Endothelial cell of umbilical vein (primary cell): ENCODE measurements around the gene ZNRF3. TPM values are rescaled to one million over a fixed set of nuclear protein-coding genes. Genes with fewer than 3 reads are reported as not detected.

Experiments
- BruUV-seq: library from RNA; stranded (reverse); fragments of 400-500 nt; replicated peaks from 2 replicates; lab custom pipeline; 2021; lab: Mats Ljungman, UMichigan
- CTCF ChIA-PET: fragments of 300-600, 350-600 bp; sonication (Branson Sonifier 250); formaldehyde crosslinking; loops from one replicate; lab custom pipeline; 2021; ENCODE audit warnings: antibody characterized with exemption, inconsistent platforms; lab: Charles Lee
- POLR2A ChIA-PET: fragments of 300-600, 350-600 bp; sonication (Branson Sonifier 250); formaldehyde crosslinking; loops from one replicate; lab custom pipeline; 2021; ENCODE audit warnings: antibody characterized with exemption, inconsistent platforms; lab: Charles Lee
- DNase-seq: peaks from one replicate; pipeline ENCODE4 v3.0.0-alpha.2; 2011; ENCODE audit warnings: low read depth, low spot score
- FAIRE-seq: peaks from 2 replicates; lab custom pipeline; 2011; peaks lifted over from hg19 to GRCh38; lab: Jason Lieb, UNC
- H2AFZ ChIP-seq: 2 replicates; pipeline ENCODE4 v1.6.0; 2012; ENCODE audit warnings: low read depth, low read length, control low read depth, inconsistent platforms
- H3K27ac ChIP-seq: 2 replicates; pipeline ENCODE4 v1.5.1; 2011; ENCODE audit warnings: low read depth, mild to moderate bottlenecking, control low read depth, low read length, moderate library complexity; ENCODE audit not compliant: insufficient read depth
- H3K27me3 ChIP-seq, 2 experiments: 2 replicates each; pipeline versions ENCODE4 v1.6.0 to v1.6.1; 2011; ENCODE audit warnings: low read length in 2 of 2, mixed read lengths in 1 of 2; ENCODE audit not compliant: control insufficient read depth in 2 of 2, insufficient read depth in 2 of 2
- H3K36me3 ChIP-seq, 2 experiments: 2 replicates in 1 of 2; 3 replicates in 1 of 2; pipeline ENCODE4 v1.5.1; 2011; ENCODE audit warnings: low read length in 2 of 2, mild to moderate bottlenecking in 1 of 2, moderate library complexity in 1 of 2; ENCODE audit not compliant: control insufficient read depth in 2 of 2, insufficient read depth in 2 of 2; ENCODE audit errors: extremely low read depth in 1 of 2
- H3K4me1 ChIP-seq: 3 replicates; pipeline ENCODE4 v1.5.1; 2011; ENCODE audit warnings: mild to moderate bottlenecking, low read length; ENCODE audit not compliant: control insufficient read depth, insufficient read depth; ENCODE audit errors: extremely low read depth
- H3K4me2 ChIP-seq: 2 replicates; pipeline ENCODE4 v1.6.1; 2011; ENCODE audit warnings: low read length, control low read depth, mixed read lengths; ENCODE audit not compliant: insufficient read depth
- H3K4me3 ChIP-seq, 3 experiments: fragments of 200-600 bp in 1 of 3; sonication (generic), shearing (Covaris generic) in 1 of 3; replicated peaks in 1 of 3; 2 replicates each; pipeline ENCODE4 v1.5.1; 2011 to 2016; ENCODE audit warnings: control low read depth in 3 of 3, low read length in 3 of 3, mild to moderate bottlenecking in 2 of 3, inconsistent platforms in 1 of 3, low read depth in 1 of 3, moderate library complexity in 1 of 3; ENCODE audit not compliant: insufficient read depth in 1 of 3
- H3K79me2 ChIP-seq: 2 replicates; pipeline ENCODE4 v1.6.0; 2012; ENCODE audit warnings: low read length, inconsistent platforms; ENCODE audit not compliant: control insufficient read depth, insufficient read depth
- H3K9ac ChIP-seq: replicated peaks from 2 replicates; pipeline ENCODE3; 2011; ENCODE audit warnings: low read length, control low read depth; ENCODE audit not compliant: insufficient read depth; ENCODE audit errors: extremely low read depth
- H3K9me1 ChIP-seq: replicated peaks from 3 replicates; pipeline ENCODE4 v1.6.0; 2011; ENCODE audit warnings: mild to moderate bottlenecking, low read length; ENCODE audit not compliant: control insufficient read depth, insufficient read depth; ENCODE audit errors: extremely low read depth
- H3K9me3 ChIP-seq: replicated peaks from 2 replicates; pipeline ENCODE4 v1.5.1; 2012; ENCODE audit warnings: low read length, inconsistent platforms; ENCODE audit not compliant: control insufficient read depth, insufficient read depth
- H4K20me1 ChIP-seq: replicated peaks from 2 replicates; pipeline ENCODE3; 2011; ENCODE audit warnings: mild to moderate bottlenecking, low read length; ENCODE audit not compliant: control insufficient read depth, insufficient read depth; ENCODE audit errors: extremely low read depth
- EZH2 ChIP-seq: IDR thresholded peaks from 2 replicates; pipeline ENCODE4 v1.6.1; 2012; ENCODE audit warnings: borderline replicate concordance, low read depth, mild to moderate bottlenecking, moderate library complexity, low read length, inconsistent platforms; ENCODE audit not compliant: severe bottlenecking
- FOS ChIP-seq: IDR thresholded peaks from 2 replicates; pipeline ENCODE4 v1.6.1; 2011; ENCODE audit warnings: mild to moderate bottlenecking, low read length, moderate library complexity, borderline replicate concordance; ENCODE audit not compliant: insufficient read depth
- GATA2 ChIP-seq: IDR thresholded peaks from 2 replicates; pipeline ENCODE4 v1.7.0; 2011; ENCODE audit warnings: low read depth, mild to moderate bottlenecking, moderate library complexity, mixed read lengths, low read length; ENCODE audit not compliant: insufficient read length, insufficient read depth
- JUN ChIP-seq: IDR thresholded peaks from 2 replicates; pipeline ENCODE4 v1.6.1; 2011; ENCODE audit warnings: borderline replicate concordance, low read depth; ENCODE audit not compliant: insufficient read length, insufficient read depth
- MYC ChIP-seq: IDR thresholded peaks from one replicate; pipeline ENCODE4 v1.6.1; 2011; ENCODE audit warnings: mild to moderate bottlenecking, low read depth, low read length
- POLR2A ChIP-seq: IDR thresholded peaks from 2 replicates; pipeline ENCODE4 v1.6.1; 2012; ENCODE audit warnings: low read depth, mild to moderate bottlenecking, control low read depth, low read length
- POLR2AphosphoS5 ChIP-seq: IDR thresholded peaks from 2 replicates; pipeline ENCODE4 v1.6.1; 2012; ENCODE audit warnings: low read depth, mild to moderate bottlenecking, control low read depth, low read length, moderate library complexity; ENCODE audit not compliant: insufficient read depth
- dilution Hi-C: fragments of 300-500 bp; cut with MboI; formaldehyde crosslinking; loops from one replicate; pipeline ENCODE4 v1.15.0; 2019; ENCODE audit warnings: low sequenced_read_pairs; ENCODE audit not compliant: extremely low pct_ligation_motif_present
- intact Hi-C: fragments of 100-400 bp; cut with micrococcal nuclease; formaldehyde crosslinking; loops from one replicate; pipeline ENCODE4 v1.10.0; 2022
- polyA plus RNA-seq, 4 experiments: library from polyadenylated mRNA; depleted of rRNA in 3 of 4; stranded (reverse) in 3 of 4; unstranded in 1 of 4; fragments of >200 nt; gene quantifications; 2 replicates each; pipeline versions ENCODE4 v1.2.1 to v1.2.3, GENCODE V29; 2011 to 2012; ENCODE audit warnings: missing spikeins in 1 of 4
- total RNA-seq: library from RNA; stranded (reverse); gene quantifications from 2 replicates; pipeline ENCODE4 v1.2.3, GENCODE V29; 2021
- TF ChIP-seq, protein P1 (sequence below): IDR thresholded peaks from 2 replicates; pipeline ENCODE4 v1.6.1; 2011; ENCODE audit not compliant: insufficient read depth, insufficient read length
- TF ChIP-seq, protein P2 (sequence below), 2 donors: IDR thresholded peaks; 1 replicate in 1 of 2; 2 replicates in 1 of 2; pipeline ENCODE4 v1.5.1; 2011; ENCODE audit warnings: low read length in 2 of 2, mild to moderate bottlenecking in 2 of 2, moderate library complexity in 2 of 2, control low read depth in 1 of 2, inconsistent platforms in 1 of 2, low read depth in 1 of 2; ENCODE audit not compliant: insufficient read depth in 1 of 2; ENCODE audit errors: extremely low read depth in 1 of 2

ZNRF3 gene
- total and polyA plus RNA-seq, 2 donors (not counting 3 experiments of a cell fraction or from before 2014, with no cell fraction given): 2.7 to 5.2 TPM

DNA sequence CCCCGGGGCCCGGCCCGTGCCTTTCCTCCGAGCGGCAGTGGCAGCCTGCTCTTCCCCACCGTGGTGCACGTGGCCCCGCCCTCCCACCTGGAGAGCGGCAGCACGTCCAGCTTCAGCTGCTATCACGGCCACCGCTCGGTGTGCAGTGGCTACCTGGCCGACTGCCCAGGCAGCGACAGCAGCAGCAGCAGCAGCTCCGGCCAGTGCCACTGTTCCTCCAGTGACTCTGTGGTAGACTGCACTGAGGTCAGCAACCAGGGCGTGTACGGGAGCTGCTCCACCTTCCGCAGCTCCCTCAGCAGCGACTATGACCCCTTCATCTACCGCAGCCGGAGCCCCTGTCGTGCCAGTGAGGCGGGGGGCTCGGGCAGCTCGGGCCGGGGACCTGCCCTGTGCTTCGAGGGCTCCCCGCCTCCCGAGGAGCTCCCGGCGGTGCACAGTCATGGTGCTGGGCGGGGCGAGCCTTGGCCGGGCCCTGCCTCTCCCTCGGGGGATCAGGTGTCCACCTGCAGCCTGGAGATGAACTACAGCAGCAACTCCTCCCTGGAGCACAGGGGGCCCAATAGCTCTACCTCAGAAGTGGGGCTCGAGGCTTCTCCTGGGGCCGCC is 166.4 kb downstream of the ZNRF3 start:
- Histone ChIP-seq H3K4me1 (peaks cover 1% of the 10 kb centered on the region), H3K9me1 (no peaks in the 10 kb centered on the region), H3K9ac (no peak overlapping the region), H3K27ac (no peak overlapping the region), H3K27me3 (no peaks in the 10 kb centered on the region), H3K4me3 (no peak overlapping the region), H2AFZ (no peak overlapping the region), H3K79me2 (no peaks in the 10 kb centered on the region), H4K20me1 (no peaks in the 10 kb centered on the region), H3K4me2 (no peak overlapping the region), H3K36me3 (no peaks in the 10 kb centered on the region), H3K9me3 (no peaks in the 10 kb centered on the region)
- BruUV-seq: no TSS peak
- POLR2A ChIA-PET: interaction anchor here (0.6 kb wide), 1 partner anchor 18 kb away, joined by 5 read pairs; no protein-coding TSS in a partner anchor
- CTCF ChIA-PET: interaction anchor here (0.8 to 1.6 kb wide), 2 partner anchors 9 to 196 kb away, joined by 3 to 4 read pairs; no protein-coding TSS in a partner anchor
- FAIRE-seq: no peak
- dilution Hi-C loops (no loop called here), intact Hi-C loops (no loop called here)
- no peak for DNase-seq
- TF ChIP-seq JUN (no peak), POLR2AphosphoS5 (no peak), EZH2 (no peak), FOS (no peak), GATA2 (no peak), POLR2A (no peak), MYC (no peak)
- TF ChIP-seq, protein P1, sequence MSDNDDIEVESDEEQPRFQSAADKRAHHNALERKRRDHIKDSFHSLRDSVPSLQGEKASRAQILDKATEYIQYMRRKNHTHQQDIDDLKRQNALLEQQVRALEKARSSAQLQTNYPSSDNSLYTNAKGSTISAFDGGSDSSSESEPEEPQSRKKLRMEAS: no peak
- TF ChIP-seq, protein P2, sequence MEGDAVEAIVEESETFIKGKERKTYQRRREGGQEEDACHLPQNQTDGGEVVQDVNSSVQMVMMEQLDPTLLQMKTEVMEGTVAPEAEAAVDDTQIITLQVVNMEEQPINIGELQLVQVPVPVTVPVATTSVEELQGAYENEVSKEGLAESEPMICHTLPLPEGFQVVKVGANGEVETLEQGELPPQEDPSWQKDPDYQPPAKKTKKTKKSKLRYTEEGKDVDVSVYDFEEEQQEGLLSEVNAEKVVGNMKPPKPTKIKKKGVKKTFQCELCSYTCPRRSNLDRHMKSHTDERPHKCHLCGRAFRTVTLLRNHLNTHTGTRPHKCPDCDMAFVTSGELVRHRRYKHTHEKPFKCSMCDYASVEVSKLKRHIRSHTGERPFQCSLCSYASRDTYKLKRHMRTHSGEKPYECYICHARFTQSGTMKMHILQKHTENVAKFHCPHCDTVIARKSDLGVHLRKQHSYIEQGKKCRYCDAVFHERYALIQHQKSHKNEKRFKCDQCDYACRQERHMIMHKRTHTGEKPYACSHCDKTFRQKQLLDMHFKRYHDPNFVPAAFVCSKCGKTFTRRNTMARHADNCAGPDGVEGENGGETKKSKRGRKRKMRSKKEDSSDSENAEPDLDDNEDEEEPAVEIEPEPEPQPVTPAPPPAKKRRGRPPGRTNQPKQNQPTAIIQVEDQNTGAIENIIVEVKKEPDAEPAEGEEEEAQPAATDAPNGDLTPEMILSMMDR (IDR thresholded peaks at IDR 0.05; ENCODE audit: extremely low read depth in 1 of 2, insufficient read depth in 1 of 2, low read depth in 1 of 2, low read length in 2 of 2): no peak
